Right hindlimb (tissue), 1 donor: ENCODE measurements around the gene ITPR2.
"Not testable (repeated sequence)": the region's sequence is repeated elsewhere in the genome, so short reads cannot be mapped to it uniquely, and the experiment has no call there.

Source experiments
- DNase-seq: peaks from one replicate; pipeline ENCODE4 v3.0.0-alpha.2; 2018

The ITPR2 gene

DNA sequence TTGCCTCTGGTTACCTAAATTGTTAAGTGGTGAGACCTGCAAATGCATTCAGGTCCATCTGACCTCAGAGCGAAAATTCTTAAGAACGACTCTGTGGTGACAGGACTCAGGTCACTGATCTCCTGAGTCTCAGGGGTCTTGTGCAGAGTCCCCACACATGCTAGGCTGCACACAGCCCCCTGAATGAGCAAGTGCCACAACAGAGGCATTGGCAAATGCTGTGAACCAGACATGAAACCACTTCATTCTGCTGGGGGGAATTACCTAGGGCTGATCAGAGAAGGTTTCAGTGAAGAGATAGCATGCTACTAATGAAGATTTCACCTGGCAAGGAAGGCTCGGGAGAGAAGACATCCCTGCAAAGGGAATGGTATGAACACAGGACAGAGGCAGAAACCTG lies 281.6 kb downstream of the ITPR2 start:
- DNase-seq: no peak

- no peak for DNase-seq
Observed at GRCh38 chr12:26548227-26548626, 284.8 kb downstream of the ITPR2 start.

DNA sequence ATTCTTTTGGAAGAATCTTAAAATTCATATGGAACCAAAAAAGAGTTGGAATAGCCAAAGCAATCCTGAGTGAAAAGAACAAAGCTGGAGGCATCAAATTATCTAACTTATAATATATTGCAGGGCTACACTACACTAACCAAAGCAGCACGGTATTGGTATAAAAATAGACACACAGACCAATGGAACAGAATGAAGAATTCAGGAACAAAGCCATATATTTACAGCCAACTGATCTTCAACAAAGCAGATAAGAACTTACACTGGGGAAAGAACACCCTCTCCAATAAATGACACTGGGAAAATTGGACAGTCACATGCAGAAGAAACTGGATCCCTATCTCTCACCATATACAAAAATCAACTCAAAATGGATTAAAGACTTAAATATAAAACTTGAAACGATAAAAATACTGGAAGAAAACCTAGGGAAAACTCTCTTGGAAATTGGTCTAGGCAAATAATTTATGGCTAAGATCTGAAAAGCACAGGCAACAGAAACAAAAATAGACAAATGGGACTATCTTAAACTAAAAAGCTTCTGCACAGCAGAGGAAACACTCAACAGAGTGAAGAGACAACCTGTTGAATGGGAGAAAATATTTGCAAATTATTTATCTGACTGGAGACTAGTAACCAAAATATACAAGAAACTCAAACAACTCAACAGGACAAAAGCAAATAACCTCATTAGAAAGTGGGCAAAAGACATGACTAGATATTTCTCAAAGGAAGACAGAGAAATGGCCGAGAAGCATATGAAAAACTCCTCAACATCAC lies 286.3 kb downstream of the ITPR2 start:
- DNase-seq: no peak

DNA sequence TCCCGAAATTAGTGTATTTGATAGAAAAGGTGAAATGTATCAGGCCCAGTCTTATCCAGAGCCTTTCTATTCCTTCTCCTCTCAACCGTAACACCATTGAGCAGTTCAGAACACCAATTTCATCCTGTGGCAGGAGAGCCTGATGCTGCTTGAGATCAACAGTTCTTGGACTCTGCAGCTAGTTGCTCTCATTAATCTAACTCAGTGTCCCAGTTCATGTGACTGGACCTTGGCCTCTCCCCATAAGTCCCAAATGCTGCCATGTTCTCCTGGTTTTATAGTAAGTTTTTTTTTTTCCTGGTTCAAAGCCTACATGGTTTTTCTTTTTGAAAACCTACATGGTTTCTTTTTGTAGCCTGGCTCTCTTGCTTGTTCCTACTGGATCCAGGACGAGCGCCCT lies 293.9 kb downstream of the ITPR2 start:
- DNase-seq: no peak

GRCh38 chr12:26537651-26538050 lies 295.3 kb downstream of the ITPR2 start:
- no peak for DNase-seq

- no peak for DNase-seq
Observed at GRCh38 chr12:26537126-26537525, 295.9 kb downstream of the ITPR2 start.

- DNase-seq: no peak
Observed at GRCh38 chr12:26535826-26536225, 297.2 kb downstream of the ITPR2 start.

GRCh38 chr12:26534071-26534470 lies 298.9 kb downstream of the ITPR2 start:
- no peak for DNase-seq

DNA sequence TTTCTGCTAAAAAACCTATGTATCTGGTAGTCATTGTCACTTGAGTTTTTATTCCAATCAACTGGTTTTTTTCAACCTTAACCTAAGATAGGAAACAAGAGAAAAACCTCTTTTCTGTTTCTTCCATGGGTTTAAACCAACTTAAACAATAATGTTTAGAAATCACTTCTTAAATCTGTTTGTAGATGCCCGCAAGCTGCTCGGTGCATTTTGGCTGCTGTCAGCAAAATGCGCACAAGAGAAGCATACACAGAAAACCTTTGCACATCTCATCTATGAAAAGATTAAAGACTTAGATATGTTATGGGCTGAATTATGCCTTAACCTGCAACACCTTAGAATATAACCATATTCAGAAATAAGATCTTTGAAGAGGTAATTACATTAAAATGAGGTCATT lies 299.8 kb downstream of the ITPR2 start:
- DNase-seq: no peak

DNA sequence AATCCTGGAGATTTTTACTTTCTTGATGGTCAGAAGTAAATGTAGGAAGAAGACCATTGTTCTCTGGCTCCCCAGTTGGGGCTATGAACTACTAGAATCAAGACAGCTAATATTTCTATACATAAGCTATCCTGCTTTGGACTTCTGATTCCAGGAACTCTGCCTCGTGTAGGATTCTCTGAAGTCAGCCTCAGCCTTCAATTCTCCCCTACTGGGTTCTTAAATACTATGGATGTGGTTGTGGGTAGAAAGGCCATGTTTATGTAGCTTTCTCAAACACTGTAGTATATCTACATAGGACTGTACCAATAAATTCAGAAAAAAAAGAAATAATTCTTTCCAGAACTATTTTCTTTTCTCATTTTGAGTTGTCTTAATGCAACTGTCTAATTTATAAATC lies 302.5 kb downstream of the ITPR2 start:
- no peak for DNase-seq

DNA sequence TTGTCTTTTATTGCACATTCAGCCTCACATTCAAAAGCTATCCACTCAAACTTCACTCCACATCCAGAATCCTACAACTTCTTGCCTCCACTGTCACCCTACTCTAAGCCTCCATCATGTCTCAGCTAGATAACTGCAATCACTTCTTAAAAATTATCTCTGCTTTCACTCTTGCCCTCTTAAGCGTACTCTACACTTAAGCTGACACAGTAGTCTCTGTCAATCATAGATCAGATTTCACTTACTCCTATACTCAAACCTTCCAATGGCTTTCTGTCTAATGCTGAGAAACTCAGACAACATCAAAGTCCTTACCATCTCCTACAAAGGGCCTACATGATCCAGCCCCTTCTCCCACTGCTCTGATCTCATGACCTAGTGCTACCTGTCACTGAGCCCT lies 304.1 kb downstream of the ITPR2 start:
- DNase-seq: no peak

GRCh38 chr12:26527682-26528081 lies 305.3 kb downstream of the ITPR2 start:
- DNase-seq: no peak

DNA sequence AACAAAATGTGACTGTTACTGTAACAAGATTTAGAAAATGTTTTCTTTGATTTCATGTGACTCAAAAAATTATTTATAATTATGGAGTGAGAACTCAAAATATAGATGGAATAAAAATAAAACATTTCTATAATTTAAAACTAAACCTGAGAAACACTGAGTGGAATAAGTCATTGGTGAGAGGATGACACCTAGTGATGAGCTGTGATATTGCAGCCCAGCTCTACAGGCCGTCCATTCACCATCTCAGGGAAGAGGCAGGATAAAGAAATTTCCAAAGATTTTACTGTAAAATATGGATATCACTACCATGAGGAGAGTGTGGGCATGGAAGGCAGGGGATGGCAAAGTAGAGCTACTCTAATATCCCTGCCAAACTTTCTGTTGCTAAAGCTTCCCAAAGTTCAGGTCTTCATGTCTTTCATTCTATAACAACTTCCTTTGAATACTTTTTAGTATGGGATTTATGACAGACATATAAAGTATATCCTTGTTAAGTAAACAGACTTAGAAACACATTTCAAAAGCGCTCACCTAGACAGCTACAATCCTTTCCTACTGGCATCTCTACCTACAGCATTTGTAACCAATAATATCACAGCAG lies 308.0 kb downstream of the ITPR2 start:
- DNase-seq: no peak

DNA sequence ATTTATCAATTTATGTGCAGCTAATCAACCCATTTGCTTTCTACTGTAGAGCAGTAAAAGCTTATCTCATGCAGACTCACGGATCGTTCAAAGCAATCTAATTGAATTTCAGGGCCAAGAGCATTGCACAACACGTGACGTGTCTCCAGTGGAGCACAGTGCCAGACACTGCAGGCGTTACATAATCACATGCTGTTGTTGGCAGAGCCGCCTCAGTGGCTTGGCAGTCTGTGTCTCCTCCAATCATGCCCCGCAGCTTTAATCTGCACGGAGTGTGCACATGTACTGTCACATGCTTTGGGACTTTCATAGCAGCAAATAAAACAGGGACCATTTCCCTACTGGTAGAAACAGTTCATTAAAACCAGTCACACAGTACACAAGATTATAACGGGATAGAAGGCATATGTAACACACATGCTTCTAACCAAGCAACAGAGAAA lies 309.3 kb downstream of the ITPR2 start:
- peak; percentile 39 for DNase-seq

DNA sequence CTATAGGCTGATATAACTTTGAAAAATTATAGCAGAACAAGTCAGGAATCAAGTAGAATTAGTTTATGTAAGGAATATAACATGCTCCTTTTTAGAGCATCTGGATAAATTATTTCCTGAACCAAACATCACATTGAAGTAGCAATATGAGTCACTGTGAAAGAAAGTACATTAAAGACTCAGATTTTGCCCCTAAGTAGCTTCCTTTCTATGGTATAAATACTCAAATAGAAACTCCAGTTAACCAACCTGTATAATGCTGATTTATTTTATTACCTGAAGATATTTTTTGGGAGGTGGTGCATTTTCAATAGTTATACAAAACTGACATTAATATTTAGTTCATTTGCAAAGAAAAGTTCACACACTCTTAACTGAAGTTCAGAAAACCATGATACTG lies 312.1 kb downstream of the ITPR2 start:
- no peak for DNase-seq

DNA sequence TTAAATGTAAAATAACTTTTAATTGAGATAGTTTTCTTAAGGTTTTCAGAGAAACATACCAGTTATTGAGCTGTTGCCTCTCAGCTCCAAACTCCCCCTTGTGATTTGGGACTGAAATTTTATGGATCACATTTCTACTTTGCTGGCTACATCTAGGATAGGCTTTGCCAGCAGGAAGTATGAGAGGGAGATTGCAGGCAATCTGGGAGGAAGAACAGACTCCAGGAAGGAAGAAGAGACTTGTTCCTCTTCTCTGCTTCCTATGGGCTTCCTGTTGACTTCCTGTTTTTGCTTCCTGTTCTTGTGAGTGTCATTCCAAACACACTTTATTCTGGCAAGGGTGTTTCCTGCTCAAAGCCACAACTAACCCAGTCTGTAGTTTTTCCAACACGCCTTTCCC lies 312.9 kb downstream of the ITPR2 start:
- no peak for DNase-seq

DNA sequence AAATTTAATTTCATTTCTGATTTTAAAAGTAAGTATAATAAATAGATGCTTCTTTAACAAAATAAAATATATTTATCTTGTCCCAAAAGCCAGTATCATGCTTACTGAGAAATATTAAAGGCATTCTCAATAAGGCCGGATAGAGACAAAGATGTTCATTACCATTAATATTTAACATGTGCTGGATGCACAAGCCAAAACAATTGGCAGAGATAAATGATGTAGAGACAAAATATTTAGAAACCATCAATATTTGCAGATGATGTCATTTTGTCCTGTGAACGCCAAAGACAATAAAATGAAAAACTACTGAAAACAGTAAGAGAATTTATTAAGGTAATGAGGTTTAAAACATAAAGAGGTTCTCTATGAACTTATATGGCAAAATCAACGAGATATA lies 313.5 kb downstream of the ITPR2 start:
- no peak for DNase-seq

- DNase-seq: not testable (repeated sequence)
Observed at GRCh38 chr12:26517320-26517719, 315.7 kb downstream of the ITPR2 start.

GRCh38 chr12:26514364-26514763 lies 318.6 kb downstream of the ITPR2 start:
- DNase-seq: no peak

GRCh38 chr12:26513363-26514043 lies 319.5 kb downstream of the ITPR2 start:
- no peak for DNase-seq

DNA sequence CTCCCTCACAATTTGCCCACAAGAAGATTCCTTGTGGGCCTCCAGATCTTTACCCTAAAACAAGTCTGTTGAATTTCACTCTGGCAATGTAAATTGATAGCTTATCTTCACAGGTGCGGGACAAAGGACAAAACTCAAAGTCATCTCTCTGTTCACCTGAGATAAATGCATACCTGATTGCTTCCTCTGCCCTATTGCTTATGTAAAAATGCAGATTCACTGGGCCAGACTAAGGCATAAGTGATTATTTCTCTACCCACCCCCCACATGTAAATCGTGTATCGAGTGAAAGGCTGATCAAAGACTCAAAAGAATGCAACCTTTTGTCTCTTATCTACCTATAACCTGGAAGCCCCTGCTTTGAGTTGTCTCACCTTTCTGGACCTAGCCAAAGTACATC lies 320.8 kb downstream of the ITPR2 start:
- DNase-seq: no peak

DNA sequence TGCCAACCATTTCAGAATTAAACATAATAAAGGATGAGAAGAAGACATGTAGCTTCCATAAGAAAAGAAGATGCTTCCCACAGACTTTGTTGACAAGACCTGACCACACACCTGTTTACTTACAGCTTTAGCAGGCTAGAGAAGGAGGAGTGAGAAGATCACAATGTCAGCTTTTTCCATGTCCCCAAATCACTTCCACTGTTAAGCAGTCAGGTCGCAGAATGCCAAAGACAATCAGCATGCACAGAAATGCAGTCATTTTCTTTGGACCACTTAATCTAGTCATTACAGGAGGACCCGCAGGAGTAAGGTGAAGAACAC lies 322.7 kb downstream of the ITPR2 start:
- no peak for DNase-seq

DNA sequence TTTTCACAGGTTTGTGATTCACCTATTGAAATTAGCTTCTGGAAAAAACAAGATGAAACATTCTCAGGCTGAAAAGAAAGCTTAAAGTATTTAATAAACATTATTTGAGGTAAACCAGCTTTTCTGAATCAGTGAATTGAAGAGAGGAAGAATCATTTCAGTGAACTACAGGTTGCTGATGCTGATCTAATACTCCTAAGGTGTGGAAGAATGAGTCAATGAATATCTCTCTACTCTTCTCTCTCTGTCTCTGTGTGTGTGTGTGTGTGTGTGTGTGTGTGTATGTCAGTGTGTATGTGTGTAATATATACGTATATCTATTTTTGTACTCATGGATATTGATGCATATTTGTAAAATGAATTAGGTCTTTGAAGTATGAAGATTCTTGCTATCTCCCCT lies 325.4 kb downstream of the ITPR2 start:
- DNase-seq: no peak

DNA sequence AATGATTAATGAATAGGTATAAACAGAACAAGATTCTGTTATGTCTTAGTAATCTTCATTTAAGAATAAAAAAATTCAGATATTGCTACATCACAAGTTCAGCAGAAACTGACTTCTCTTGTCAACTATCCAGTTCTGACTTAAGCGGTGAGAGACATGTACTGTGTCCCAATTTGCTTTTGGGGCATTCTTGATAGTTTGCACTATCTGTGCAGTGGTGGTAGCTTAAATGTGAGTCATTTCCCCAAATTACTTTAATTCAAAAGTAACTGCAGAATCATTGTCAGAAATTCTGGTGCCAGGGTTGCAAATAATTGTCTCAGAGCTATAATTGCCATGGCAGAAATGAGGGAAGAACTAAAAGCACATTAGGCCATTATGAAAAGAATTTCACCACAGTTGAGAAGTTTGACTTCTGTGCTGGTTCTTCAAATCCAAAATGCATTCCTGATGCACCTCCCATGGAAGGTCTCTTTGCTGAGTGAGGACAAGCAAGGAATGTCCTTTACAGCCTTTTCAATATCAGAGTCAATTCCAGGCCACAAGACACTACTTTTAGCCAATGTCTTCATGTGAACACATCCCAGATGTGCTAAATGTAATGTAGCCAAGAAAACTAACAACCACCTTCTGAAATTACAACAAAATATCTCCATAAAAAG lies 332.9 kb downstream of the ITPR2 start:
- no peak for DNase-seq
